Measurements from ENCODE around the gene RCN2.
A peak's percentile ranks its signal among the peaks of the same experiment; 100 is the strongest.

RCN2 gene

GRCh38 chr15:76901965-76902364 is 29.6 kb upstream of the RCN2 start:
- H3K36me3 ChIP-seq (ENCODE audit: control insufficient read depth, insufficient read depth, low read length), result no peaks in the 10 kb centered on the region
- H3K4me3 ChIP-seq (replicated peaks; ENCODE audit: low read depth, low read length), result no peak overlapping the region
- no peaks in the 10 kb centered on the region for H3K27me3 ChIP-seq (replicated peaks; ENCODE audit: control insufficient read depth, insufficient read depth, low read length)
- TF ChIP-seq CTCF (IDR thresholded peaks at IDR 0.05; ENCODE audit: insufficient read depth, low read length, poor library complexity, severe bottlenecking), result no peak
- no peak for DNase-seq (ENCODE audit: extremely low read depth, insufficient read length)

GRCh38 chr15:76903251-76903681 is 28.3 kb upstream of the RCN2 start:
- Histone ChIP-seq H3K4me3 (replicated peaks; ENCODE audit: low read depth, low read length) (no peak overlapping the region), H3K36me3 (ENCODE audit: control insufficient read depth, insufficient read depth, low read length) (no peaks in the 10 kb centered on the region), H3K27me3 (replicated peaks; ENCODE audit: control insufficient read depth, insufficient read depth, low read length) (no peaks in the 10 kb centered on the region)
- no peak for DNase-seq (ENCODE audit: extremely low read depth, insufficient read length)
- TF ChIP-seq CTCF (IDR thresholded peaks at IDR 0.05; ENCODE audit: insufficient read depth, low read length, poor library complexity, severe bottlenecking), result peak; percentile 57

GRCh38 chr15:76904461-76905012 is 27.0 kb upstream of the RCN2 start:
- peak overlapping the region; percentile 78 for H3K4me3 ChIP-seq (replicated peaks; ENCODE audit: low read depth, low read length)
- H3K27me3 ChIP-seq (replicated peaks; ENCODE audit: control insufficient read depth, insufficient read depth, low read length), result no peaks in the 10 kb centered on the region
- H3K36me3 ChIP-seq (ENCODE audit: control insufficient read depth, insufficient read depth, low read length), result no peaks in the 10 kb centered on the region
- DNase-seq (ENCODE audit: extremely low read depth, insufficient read length), result peak; percentile 29
- TF ChIP-seq CTCF (IDR thresholded peaks at IDR 0.05; ENCODE audit: insufficient read depth, low read length, poor library complexity, severe bottlenecking), result no peak

- peak within 1 kb of the TSS; percentile 78 for H3K4me3 ChIP-seq (replicated peaks; ENCODE audit: low read depth, low read length)
- TF ChIP-seq CTCF (IDR thresholded peaks at IDR 0.05; ENCODE audit: insufficient read depth, low read length, poor library complexity, severe bottlenecking), result no peak
- no peaks in the 10 kb centered on the region for H3K27me3 ChIP-seq (replicated peaks; ENCODE audit: control insufficient read depth, insufficient read depth, low read length)
These were observed 26.3 kb upstream of the RCN2 start, which contains the start of gene SCAPER for GRCh38 chr15:76905013-76905839. Gene SCAPER, minus strand, starts transcription at chr15:76905340. Its CDS starts 21,523 bp downstream, at chr15:76883817.

GRCh38 chr15:76905855-76906254 is 25.7 kb upstream of the RCN2 start:
- Histone ChIP-seq H3K27me3 (replicated peaks; ENCODE audit: control insufficient read depth, insufficient read depth, low read length) (no peaks in the 10 kb centered on the region), H3K36me3 (ENCODE audit: control insufficient read depth, insufficient read depth, low read length) (no peaks in the 10 kb centered on the region), H3K4me3 (replicated peaks; ENCODE audit: low read depth, low read length) (no peak overlapping the region; the same call in 1 of the 2 replicates)
- no peak for DNase-seq (ENCODE audit: extremely low read depth, insufficient read length)
- no peak for TF ChIP-seq CTCF (IDR thresholded peaks at IDR 0.05; ENCODE audit: insufficient read depth, low read length, poor library complexity, severe bottlenecking)

More at GRCh38 chr15:76905013-76905839, 26.3 kb upstream of the RCN2 start, which contains the start of gene SCAPER:
- H3K36me3 ChIP-seq (ENCODE audit: control insufficient read depth, insufficient read depth, low read length), result no peaks in the 10 kb centered on the region
- peak; percentile 93 for DNase-seq (ENCODE audit: extremely low read depth, insufficient read length)
